GM12875 (cell line): ENCODE data around the gene VPS18.
A peak's percentile ranks its signal among the peaks of the same experiment; 100 is the strongest.

Experiments
- H3K4me3 ChIP-seq: one replicate; pipeline ENCODE4 v1.5.1; 2011; ENCODE audit warnings: low read depth, low read length, control low read depth
- TF ChIP-seq, protein P1 (sequence below): IDR thresholded peaks from 2 replicates; pipeline ENCODE4 v1.5.1; 2011; ENCODE audit warnings: low read depth, mild to moderate bottlenecking, control low read depth, inconsistent platforms, low read length, moderate library complexity, borderline replicate concordance; ENCODE audit not compliant: insufficient read depth

VPS18 gene, protein sequence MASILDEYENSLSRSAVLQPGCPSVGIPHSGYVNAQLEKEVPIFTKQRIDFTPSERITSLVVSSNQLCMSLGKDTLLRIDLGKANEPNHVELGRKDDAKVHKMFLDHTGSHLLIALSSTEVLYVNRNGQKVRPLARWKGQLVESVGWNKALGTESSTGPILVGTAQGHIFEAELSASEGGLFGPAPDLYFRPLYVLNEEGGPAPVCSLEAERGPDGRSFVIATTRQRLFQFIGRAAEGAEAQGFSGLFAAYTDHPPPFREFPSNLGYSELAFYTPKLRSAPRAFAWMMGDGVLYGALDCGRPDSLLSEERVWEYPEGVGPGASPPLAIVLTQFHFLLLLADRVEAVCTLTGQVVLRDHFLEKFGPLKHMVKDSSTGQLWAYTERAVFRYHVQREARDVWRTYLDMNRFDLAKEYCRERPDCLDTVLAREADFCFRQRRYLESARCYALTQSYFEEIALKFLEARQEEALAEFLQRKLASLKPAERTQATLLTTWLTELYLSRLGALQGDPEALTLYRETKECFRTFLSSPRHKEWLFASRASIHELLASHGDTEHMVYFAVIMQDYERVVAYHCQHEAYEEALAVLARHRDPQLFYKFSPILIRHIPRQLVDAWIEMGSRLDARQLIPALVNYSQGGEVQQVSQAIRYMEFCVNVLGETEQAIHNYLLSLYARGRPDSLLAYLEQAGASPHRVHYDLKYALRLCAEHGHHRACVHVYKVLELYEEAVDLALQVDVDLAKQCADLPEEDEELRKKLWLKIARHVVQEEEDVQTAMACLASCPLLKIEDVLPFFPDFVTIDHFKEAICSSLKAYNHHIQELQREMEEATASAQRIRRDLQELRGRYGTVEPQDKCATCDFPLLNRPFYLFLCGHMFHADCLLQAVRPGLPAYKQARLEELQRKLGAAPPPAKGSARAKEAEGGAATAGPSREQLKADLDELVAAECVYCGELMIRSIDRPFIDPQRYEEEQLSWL

DNA sequence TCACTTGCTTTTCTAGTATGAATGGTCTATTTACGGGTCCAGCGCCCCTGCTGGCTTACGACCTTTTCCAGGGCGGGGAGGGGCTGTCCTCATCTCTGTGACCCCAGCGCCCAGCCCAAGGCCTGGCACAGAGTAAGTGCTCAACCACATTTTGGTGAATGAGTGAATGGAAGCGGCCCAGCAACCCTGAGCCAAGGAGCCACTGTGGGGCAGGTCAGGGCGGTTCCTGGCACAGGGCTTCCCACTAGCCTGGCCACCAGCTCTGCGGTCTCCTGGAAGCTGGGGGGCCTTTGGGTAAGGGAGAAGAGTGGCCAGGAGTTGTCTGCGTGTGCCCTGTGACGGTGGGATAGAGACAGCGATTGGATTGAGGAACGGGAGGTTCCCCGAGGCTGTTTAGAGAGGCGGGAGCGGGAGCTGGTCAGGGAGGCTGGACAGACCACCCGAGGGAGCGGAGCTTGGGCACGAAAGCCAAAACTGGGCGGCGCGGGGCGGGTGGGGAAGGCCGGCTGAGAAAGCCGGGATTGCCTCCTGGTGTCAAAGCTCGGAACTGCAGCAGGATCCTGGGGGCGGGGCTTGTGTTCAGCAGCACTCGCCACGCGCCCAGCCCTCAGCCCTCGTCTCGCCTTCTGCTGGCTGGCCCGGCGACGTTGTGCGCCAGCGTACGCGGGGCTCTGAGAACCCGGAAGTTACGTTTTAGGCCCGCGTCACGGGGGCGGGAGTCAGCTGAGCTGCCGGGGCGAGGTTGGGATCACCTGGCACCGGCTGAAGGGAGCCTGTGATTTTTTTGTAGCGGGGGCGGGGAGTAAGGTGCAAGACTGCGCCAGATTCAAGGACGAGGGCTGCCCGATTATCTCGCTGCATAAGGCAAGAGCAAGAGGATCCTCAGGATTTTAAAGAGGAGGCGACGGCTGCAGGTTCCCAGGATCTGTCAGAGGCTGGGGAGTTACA is at the start of gene VPS18:
Gene VPS18, plus strand, starts transcription at position 718 of the 948 bp plus-strand sequence. CDS start 319 bp downstream, outside the sequence.
- H3K4me3 ChIP-seq = peak within 1 kb of the TSS; percentile 96
- TF ChIP-seq, protein P1, sequence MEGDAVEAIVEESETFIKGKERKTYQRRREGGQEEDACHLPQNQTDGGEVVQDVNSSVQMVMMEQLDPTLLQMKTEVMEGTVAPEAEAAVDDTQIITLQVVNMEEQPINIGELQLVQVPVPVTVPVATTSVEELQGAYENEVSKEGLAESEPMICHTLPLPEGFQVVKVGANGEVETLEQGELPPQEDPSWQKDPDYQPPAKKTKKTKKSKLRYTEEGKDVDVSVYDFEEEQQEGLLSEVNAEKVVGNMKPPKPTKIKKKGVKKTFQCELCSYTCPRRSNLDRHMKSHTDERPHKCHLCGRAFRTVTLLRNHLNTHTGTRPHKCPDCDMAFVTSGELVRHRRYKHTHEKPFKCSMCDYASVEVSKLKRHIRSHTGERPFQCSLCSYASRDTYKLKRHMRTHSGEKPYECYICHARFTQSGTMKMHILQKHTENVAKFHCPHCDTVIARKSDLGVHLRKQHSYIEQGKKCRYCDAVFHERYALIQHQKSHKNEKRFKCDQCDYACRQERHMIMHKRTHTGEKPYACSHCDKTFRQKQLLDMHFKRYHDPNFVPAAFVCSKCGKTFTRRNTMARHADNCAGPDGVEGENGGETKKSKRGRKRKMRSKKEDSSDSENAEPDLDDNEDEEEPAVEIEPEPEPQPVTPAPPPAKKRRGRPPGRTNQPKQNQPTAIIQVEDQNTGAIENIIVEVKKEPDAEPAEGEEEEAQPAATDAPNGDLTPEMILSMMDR = peak; percentile 93

DNA sequence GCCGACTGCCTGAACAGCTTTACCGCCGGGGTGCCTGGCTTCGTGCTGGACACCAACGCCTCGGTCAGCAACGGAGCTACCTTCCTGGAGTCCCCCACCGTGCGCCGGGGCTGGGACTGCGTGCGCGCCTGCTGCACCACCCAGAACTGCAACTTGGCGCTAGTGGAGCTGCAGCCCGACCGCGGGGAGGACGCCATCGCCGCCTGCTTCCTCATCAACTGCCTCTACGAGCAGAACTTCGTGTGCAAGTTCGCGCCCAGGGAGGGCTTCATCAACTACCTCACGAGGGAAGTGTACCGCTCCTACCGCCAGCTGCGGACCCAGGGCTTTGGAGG is 49.6 kb upstream of the VPS18 start:
- TF ChIP-seq, protein P1 = no peak
- H3K4me3 ChIP-seq = peak overlapping the region; percentile 69

DNA sequence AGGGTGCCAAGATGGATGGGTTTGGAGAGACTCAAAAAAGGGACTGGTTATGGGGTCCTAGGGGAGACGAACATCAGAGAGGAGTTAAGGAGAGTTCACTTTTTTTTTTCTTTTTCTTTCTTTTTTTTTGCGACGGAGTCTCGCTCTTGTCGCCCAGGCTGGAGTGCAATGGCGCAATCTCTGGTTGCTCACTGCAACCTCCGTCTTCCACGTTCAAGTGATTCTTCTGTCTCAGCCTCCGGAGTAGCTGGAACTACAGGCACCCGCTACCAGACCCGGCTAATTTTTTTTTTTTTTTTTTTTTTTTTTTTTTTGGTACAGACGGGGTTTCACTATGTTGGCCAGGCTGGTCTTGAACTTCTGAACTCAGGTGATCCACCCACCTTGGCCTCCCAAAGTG is 49.2 kb upstream of the VPS18 start:
- peak overlapping the region; percentile 69 for H3K4me3 ChIP-seq

DNA sequence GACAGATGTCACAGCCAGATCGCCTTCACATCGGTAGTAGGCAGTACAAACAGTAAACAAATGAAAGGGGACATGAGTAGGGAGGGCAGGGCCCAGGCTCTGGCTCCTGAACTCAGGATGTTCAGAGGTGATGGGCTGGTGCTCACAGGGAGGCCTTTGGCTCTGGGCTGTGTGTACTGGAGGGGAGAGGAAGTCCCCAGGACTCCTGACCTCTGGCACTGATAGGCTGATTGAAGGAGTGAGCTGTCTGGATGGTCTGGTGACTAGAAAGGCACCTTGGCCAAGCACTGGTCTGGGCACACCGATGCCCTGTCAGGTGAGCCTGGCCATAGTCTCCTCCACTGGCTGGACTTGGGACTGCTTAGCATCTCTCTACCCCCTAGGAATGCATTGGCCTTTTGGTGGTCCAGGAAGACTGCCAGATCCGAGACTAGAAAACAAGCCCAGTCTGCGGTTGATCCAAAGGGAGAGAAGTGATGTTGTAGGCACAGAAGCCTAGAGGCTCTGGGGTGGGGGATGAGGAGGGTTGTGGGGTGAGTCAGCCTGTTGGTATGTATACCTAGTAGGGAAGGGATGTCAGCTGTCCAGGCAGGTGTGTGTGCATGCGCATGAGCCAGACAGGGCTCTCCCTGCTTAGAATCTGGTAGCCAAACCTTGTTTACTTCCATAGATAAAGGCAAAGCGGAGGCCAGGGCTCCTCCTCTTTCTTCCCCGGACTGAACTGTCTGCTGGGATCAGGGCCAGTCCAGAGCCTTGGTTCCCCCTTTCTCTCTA is 48.6 kb upstream of the VPS18 start:
- no peak overlapping the region for H3K4me3 ChIP-seq
- TF ChIP-seq, protein P1 = no peak

More for the DNA sequence above, 49.2 kb upstream of the VPS18 start:
- TF ChIP-seq, protein P1 = no peak

DNA sequence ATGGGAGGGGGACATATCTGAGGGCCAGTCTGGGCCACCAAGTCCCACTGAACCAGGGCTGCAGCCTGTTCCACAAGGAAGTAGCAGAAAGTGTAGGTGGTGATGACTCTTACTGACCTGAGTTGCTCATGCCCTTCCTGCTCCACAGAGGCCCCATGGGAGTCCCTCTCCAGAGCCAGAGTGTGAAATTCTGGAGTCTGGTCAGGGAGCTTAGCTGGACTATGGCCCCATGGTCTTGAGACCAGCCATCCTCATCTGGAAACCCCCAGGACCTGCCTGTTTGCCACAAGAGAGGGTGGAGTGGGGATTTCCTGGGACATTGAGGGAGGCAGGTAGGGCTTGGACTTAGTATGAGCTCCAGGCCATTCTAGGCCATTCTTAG is 47.4 kb upstream of the VPS18 start:
- TF ChIP-seq, protein P1 = no peak
- H3K4me3 ChIP-seq = peak overlapping the region; percentile 12
